GM19328 (cell line): ENCODE measurements around the gene ABAT.

Experiments
- ATAC-seq: cut with Tn5 transposase; IDR thresholded peaks from one replicate; pipeline ENCODE4 v1.9.1; 2021; ENCODE audit warnings: mild to moderate bottlenecking, moderate library complexity; ENCODE audit not compliant: unreplicated experiment

ABAT gene

DNA sequence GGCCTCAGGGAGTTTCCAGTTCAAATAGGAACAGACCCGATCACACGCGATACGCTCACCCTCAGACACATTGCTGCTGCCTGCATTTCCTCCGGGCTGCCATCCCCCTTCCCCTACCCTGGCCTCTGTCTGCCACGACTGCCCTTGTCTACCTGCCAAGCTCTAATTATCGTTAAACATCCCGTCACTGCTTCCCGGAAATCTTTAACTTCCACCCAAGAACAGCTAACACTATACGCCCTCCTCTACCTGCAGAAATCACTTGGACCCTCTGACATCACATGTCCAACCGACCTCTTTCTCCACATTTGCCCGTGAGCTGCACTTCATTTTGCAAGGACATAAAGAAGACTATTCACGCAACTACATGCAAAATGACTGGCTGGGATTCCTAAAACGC lies 40.4 kb downstream of the ABAT start:
- no peak for ATAC-seq

DNA sequence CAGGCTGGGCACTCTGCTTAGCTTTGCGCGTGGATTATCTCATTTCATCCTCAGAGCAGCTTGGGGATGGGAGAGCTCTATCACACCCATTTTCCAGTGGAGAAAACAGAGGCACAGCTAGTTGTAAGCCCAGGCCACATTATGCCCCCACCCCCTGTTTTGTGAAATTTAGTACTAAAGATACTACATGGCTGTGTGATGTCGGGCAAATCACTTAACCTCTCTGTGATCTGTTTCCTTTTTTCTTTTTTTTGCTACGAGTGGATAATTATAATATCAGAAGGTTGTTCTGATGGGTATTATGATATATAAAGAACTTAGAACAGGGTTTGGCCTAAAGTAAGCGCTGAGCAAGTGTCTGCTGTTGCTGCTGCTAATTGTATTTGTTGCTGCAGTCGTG lies 41.6 kb downstream of the ABAT start:
- ATAC-seq, result no peak

DNA sequence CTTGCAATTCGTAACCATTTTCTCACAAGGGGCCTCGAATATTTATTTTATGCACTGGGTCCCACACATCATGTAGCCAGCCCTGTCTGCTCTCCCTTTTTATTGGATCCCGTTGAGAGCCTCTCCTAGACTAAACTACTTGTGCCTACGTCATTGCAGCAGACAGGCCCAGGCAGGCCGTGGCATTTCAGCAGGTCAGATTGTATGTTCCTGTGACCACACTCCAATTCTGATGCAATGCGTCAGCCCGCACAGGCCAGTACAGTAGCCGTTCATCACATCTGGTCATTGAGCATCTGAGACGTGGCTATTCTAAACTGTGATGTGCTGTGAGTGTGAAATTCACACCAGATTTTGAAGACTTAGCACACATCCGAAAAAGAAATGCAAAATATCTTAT lies 42.2 kb downstream of the ABAT start:
- ATAC-seq, result no peak

DNA sequence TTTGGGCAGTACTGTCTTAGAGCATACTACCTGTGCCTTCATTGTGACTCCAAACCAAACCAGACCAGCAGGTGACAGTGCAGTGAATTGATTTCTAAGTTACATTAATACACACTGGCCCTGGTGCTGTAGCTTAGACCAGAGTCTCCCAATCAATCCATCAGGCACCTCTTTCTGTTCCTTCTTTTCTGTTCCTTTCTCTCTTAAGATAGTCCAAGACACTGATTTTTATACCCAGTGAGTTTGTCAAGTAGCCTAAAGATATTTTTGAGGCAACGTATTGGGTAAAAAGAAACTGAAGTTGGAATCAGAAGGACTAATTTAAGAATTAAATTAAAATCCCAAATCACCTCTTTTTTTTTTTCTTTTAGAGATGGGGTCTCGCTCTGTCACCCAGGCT lies 43.1 kb downstream of the ABAT start:
- no peak for ATAC-seq

DNA sequence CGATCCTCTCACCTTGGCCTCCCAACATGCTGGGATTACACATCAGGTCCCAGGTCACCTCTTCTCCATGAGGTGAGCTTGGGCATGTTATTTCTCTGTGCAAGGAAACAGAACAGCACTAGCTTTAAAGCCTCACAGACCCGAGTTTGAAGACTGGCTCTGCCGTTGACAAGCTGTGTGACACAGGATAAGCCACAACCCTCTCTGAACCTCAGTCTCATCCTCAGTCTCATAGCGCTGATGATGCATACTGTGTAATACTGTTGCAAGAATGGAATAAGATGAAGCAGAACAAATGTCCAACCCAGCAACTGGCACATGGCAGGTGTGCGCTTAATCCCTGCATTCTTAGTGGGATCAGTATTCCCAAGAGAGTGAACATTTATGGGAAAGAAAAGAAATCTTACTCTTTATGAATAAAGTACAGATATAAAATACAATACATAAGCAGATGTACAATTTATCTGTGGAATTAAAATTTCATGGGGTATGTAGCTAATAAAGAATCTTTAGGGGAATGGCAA lies 43.5 kb downstream of the ABAT start:
- ATAC-seq, result no peak

DNA sequence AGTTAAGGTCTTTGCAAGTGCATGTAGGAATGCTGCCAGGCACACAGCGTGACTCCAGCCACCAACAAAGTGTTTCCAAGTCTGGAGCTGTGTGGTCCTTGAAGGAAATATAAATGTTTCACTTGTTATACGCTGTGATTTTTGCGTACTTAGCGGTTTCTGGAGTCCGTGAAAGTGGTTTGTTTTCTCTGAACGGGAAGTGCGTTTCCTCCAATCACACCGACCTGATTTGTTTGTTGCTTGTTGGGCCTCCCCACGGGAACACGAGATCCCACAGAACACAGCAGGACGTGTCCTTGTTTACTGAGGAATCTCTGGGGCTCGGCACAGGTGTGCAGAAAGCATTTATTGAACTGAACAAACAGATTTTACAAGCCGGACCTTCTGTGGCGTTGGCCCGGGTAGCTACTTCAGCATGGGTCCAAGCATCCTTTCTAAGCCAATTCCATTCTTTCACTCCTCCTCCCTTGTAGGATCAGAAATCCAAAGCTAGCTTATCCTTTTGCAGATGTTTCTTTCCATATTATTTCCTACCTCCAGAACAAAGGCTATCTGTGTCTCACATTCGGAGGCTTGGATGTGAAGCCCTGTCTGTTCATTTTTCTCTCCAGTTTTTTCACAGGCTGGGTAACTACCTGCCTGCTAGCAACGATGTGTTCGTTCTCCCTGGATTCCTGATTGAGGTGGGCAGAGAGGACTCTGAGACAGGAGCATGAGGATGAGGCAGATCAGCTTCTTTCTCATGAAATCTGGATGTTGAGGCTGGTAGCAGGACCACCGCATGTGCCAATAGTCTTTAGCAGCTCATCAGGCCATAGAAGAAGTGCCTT lies 44.6 kb downstream of the ABAT start:
- no peak for ATAC-seq

DNA sequence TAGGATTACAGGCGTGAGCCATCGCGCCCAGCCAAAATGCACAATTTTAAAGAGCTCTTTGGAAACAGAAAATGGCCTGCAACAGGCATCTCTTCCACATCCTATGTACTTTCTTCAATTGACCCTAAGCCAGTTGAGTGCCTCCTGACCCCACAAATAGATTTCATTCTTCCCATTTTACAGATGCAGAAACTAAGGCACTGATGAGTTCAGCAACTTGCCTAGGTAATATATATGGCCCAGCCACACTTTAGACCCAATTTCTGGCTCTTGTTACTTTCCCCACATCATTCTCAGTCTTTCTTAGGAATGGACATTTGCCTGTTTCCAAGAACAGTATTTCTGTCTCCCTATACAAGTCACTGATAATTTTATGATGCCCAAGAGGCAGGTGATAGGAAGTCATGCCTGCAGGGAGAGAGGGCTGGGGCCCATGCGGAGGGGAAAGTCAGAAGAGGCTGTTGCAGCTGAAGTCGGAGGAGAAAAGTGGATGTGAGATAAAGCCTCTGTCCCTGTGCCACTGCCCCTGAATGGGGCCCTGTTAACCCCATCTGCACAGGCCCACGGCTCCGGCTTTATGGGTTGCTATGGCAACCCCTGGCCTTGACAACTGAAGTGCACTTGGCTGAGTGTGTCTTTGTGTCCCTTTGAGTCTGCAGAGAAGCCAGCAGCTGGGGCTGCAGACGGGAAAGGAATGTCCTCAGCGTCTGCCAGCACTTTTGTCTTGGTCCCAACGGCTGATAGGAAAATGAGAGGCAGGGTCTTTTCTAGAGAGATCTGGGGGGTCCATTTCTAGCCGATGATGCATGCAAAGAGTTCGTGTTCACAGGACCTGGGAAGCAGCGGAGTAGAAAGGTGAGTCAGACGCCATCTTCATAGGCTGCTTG lies 45.9 kb downstream of the ABAT start:
- ATAC-seq, result no peak

DNA sequence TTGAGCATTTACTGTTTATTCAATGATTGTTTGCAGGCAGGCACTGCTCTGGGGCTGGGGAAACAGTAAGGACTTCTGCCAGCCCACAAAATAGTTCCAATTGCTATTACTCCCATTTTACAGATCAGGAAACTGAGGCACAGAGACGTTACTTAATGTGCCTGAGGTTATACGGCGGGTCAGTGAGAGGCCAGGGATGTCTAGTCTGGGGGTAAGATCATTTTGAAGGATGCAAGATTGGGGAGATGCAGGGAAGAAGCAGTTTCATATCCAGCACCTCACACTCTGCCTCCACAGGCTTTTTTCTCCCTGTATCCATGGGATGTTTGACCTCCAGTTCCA lies 46.5 kb downstream of the ABAT start:
- no peak for ATAC-seq

DNA sequence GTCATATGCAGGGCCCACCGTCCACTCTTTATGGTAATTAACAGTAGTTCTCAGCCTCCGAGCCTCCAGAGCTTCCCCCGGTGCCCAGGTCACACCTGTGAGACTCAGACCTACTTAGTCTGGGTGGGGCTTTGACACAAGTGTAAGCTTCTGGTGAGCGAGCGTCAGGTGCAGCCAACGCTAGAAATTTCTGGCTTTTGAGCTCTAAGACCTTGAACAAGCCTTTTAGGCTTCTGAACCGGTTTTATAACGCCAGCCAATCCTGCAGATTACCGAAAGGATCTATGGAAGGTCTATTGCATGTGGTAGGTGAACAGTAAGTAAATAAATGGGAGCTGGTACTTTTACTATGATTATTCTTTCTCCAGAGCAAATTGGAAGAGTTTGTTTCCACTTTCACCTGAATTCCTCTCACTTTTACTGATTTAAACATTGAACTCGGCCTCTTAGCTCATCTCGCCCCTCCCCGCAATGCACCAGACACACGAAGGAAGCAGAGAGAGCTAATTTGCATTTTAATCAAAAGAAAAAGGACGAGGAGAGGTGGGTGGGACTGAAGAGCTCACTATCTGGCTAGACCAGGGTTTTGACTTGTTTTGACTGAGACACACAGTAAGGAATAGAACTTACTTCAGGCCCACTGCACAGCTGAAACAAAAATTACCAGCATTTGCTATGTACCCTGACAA lies 47.1 kb downstream of the ABAT start:
- no peak for ATAC-seq

DNA sequence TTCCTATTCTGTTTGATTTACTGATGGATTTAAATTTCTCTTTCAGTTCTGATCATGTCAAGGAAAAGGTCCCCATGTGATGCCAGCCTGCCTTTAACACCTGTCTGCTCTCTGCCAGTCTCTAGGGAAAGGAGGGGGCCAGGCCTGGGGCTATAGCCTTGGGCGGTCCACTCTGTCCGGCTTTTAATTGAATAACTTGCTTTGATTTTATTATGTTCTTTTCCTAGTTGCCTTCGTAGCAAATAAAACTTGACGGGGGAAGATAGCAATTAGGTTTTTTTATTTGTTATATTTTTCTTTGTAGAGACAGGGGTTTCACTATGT lies 47.6 kb downstream of the ABAT start:
- no peak for ATAC-seq

DNA sequence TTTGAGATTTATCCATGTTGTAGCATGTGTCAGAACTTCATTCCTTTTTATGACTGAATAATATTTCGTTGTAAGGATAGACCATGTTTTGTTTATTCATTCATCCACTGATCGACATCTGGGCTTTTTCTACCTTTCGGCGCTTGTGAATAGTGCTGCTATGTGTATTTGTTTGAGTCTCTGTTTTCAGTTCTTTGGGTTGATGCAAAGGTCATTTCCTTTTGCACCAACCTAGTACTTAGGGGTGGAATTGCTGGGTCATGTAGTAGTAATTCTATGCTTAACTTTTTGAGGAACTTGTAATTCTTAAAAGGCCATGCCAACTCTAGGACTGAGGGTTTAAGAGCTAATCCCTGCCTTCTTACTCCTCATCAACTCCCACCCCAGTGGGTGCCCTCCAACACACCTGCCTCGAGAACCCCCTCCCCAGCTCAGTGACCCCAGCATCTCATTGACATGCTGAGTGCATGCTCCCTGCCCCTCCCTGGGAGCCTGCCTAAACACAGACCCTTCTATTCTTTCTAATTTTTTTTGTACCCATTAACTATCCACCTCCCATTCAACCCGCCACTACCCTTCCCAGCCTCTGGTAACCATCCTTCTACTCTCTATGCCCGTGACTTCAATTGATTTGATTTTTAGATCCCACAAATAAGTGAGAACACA lies 51.2 kb downstream of the ABAT start:
- ATAC-seq, result no peak

DNA sequence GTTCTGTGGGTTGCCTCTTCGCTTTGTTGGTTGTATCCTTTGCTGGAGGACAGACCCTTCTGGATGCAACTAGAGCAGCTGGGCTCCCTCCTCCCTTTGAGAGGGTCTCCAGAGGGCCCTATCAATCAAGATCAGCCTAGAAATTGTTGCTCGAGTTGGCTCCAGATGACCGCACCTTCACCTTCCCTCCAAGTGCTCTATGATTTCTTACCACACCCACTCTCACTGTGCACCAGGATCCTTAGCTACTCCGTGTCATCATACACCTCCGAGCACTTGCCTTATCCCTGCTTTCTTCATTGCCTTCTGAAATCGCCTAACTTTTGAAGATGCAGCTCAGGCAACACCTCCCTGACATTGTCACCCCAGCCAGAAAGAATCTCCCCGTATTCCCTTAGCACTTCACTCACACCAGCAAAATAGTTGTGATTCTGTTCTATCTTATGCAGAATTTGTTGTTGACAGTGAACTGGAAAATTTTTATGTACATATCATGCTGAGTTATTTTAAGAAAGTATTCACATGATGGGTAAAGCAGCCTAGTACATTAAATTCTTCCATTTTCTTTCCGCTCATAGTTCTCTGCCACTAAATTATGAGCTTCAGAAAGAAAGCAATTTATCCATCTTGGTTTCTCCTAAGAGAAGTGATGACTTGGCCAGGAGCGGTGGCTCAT lies 52.9 kb downstream of the ABAT start:
- no peak for ATAC-seq

DNA sequence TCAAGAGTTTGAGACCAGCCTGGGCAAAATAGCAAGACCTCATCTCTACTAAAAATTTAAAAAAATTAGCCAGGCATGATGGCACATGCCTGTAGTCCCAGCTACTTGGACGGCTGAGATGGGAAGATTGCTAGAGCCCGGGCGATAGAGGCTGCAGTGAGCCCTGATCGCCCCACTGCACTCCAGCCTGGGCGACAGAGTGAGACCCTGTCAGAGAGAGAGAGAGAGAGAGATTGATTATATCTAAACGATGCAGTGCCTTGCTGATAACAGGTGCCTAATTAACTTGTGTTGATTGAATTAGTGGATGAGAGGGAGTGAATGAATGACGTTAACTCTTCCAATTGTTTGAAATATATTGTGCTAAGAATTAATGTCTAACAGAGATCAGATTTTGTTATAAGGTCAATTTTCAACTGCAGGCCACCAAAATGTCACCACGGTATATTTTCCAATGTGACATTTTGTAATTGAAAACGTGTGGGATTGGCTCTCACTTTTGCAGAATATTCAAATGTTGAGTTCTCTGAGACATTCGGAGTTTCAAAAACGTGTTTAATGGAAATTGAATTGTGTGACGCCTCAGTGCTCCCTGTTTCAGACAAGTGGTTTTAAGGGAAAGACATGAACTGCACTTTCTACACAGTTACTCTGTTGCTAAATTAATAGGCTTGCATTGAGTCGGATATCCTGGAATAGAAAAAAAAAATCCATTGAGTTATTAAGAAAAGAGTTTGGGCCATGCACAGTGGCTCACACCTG lies 53.6 kb downstream of the ABAT start:
- no peak for ATAC-seq

DNA sequence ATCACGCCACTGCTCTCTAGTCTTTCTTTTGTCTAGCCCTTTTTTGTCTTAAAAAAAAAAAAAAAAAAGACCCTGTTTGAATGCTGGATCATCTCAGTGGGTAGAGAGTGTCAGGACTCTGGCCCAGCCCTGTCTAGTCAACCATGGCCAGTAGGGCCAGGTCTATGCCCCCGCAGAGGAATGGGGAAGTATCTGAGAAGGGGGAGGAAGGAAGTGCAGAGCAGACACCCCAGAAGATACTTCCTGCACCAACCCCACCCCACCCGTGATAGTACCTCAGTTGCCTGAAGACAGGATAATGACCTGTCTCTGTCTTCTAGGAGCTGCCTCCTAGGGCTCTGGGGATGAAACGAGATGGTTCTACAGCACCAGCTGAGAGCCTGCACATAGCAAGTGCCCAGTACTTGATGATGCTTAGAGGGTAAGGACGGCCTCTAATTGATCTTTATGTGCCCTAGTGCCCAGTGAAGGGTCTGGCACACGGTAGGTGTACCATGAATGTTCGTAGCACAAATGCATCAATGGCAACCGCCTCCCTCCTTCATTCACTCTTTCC lies 55.4 kb downstream of the ABAT start:
- no peak for ATAC-seq

DNA sequence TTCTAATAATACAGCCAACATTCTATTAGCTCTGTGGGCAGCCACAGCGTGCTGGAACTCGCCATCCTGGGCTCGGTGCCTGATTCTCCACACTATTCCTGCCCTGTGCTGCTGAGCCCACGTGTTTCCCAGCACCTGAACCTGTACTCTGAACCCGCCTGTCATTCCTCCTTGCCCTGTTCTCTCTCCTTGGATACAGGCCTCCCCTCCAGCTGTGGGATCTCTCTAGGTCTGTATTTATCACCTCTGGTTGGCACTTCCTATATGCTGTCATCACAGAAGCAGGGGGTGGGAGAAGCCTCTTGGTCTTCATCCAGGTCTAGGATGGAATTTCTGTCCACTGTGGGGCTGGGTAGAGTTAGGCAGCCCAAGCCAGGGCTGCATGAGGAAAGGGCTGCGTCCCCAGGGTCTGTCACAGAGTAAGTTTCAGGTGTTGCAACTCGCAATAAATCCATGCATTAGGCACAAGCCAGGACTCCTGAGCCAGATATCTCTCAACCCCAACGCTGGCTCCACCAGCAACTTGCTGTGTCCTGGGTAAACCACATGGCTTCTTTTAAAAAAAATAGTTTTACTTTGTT lies 56.0 kb downstream of the ABAT start:
- no peak for ATAC-seq

DNA sequence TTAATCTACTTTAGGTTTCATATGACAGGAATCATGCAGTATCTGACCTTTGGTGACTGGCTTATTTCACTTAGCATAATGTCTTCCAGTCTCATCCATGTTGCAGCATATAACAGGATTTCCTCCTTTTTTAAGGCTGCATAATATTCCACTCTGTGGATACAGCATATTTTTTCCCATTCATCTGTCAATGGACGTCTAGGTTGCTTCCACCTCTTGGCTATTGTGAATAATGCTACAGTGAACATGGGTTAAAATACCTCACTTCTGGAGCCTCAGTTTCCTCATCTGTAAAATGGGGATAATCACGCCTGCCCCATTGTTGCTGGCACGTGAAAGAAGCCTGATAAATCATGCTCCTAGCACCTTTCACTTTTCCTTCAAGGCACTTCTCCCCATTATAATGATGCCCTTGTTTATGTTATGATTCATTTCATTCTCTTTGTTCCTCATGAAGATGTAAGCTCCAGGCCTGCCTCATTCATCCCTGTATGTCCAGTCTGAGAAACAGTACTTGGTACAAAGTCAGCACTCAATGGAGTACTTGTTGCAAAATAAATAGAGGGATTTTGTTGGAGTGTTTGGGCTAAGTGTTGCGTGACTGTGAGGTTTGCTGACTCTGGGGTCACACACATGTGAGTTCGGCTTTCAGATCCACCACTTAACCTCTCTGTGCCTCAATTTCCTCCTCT lies 59.6 kb downstream of the ABAT start:
- ATAC-seq, result no peak

DNA sequence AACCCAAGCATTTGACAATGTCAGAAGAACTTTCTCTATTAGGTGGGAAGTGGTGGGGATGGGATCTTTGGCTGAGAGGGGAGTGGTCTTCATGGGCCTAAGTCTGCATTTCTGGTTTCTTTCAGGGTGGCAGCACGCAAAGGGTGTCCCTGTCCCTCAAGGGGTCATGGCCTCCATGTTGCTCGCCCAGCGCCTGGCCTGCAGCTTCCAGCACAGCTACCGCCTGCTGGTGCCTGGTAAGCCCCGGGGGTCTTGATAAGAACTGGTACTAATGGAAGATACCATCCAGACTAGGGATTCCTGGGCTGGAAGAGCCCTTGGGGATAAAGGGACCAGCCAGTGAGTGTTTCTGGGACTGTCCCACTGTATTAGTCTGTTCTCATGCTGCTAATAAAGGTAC lies 61.2 kb downstream of the ABAT start:
- no peak for ATAC-seq

DNA sequence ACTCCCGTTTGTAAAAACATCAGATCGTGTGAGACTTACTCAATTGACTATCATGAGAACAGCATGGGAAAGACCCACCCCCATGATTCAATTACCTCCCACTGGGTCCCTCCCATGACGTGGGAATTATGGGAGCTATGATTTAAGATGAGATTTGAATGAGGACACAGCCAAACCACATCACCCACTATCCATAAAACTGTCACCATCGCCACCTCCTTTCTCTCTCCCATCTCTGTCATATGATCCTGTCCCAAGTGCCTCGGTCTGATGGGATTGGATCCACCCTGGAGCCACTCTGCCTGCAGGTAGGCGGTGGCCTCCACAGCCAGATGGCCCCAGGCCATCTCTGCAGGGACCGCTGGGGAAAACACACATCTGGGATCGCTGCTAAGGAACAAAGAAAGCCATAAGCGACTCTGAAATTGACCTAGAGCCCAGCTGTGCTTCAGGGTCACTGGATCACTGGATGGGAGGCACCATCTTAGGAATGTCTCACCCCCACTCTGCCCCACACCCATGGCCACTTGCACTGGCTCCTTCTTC lies 61.8 kb downstream of the ABAT start:
- ATAC-seq, result no peak
